ENCODE measurements around the gene EPSTI1.

DNA sequence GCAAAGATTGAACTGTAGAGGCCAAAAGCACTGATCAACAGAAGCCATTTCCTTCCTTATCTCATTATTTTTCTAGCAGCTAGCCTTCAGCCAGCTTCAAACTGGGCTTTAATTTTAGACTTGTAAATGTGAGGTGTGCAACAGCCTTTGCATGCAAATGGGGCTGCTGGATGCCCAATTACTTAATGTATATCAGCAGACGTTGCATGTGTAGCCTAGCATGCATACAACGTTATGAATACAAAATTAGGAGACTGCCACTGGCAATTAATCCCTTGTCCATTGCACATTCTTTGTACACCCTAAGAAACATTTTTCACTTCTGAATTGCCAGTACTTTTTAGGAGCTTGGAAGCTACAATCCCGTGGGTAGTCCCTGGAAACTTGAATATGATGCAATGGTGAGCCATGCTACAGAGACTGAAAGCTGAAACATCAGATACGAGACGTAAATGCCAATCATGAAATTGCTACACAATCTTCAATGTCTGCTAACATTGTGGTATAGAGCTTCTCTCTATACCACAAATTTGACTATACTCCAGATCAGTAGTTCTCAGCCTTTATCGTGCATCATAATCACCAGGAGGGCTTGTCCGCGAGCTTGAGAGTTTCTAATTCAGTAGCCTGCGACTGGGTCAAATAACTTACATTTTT, 20.2 kb downstream of the EPSTI1 start:
- TF ChIP-seq CTCF (IDR thresholded peaks at IDR 0.05), result no peak
- no peak for TF ChIP-seq POLR2A (IDR thresholded peaks at IDR 0.05)
